H1 (cell line): ENCODE data around the gene MAPRE2. TPM values are rescaled to one million over a fixed set of nuclear protein-coding genes. Genes with fewer than 3 reads are reported as not detected.

Source experiments
- CTCF ChIA-PET: fragments of 300-600 bp; sonication (Branson Sonifier 250); formaldehyde crosslinking; loops from one replicate; lab custom pipeline; 2021; ENCODE audit not compliant: partially characterized antibody; lab: Charles Lee
- POLR2A ChIA-PET: fragments of 300-600 bp; sonication (Branson Sonifier 250); formaldehyde crosslinking; loops from one replicate; lab custom pipeline; 2021; ENCODE audit warnings: inconsistent platforms; ENCODE audit not compliant: partially characterized antibody; lab: Charles Lee
- DNase-seq, 2 experiments: peaks; one replicate each; pipeline versions ENCODE4 v3.0.0 to v3.0.0-alpha.2; 2010 to 2022; ENCODE audit warnings: low spot score in 2 of 2, low read depth in 1 of 2, mixed read lengths in 1 of 2
- FAIRE-seq: peaks from 2 replicates; lab custom pipeline; 2011; peaks lifted over from hg19 to GRCh38; lab: Jason Lieb, UNC
- H2AFZ ChIP-seq: 2 replicates; pipeline ENCODE4 v1.8.1; 2012; ENCODE audit warnings: low read length, inconsistent platforms
- H2AK5ac ChIP-seq: 2 replicates; pipeline ENCODE4 v1.6.1; 2013; ENCODE audit warnings: low read depth, low read length
- H2BK120ac ChIP-seq: replicated peaks from 2 replicates; pipeline ENCODE3; 2013; ENCODE audit warnings: low read depth, low read length, inconsistent platforms
- H2BK12ac ChIP-seq: 2 replicates; pipeline ENCODE4 v1.6.1; 2013; ENCODE audit warnings: low read depth, low read length
- H2BK15ac ChIP-seq: 2 replicates; pipeline ENCODE4 v1.6.1; 2013; ENCODE audit warnings: low read length
- H2BK20ac ChIP-seq: 2 replicates; pipeline ENCODE4 v1.6.1; 2013; ENCODE audit warnings: low read length
- H2BK5ac ChIP-seq: 2 replicates; pipeline ENCODE4 v1.6.1; 2013; ENCODE audit warnings: low read depth, low read length
- H3K14ac ChIP-seq: 2 replicates; pipeline ENCODE4 v1.6.1; 2013; ENCODE audit warnings: inconsistent platforms; ENCODE audit not compliant: insufficient read length
- H3K18ac ChIP-seq: 2 replicates; pipeline ENCODE4 v1.6.1; 2013; ENCODE audit warnings: low read length; ENCODE audit errors: extremely low read depth
- H3K23ac ChIP-seq: 2 replicates; pipeline ENCODE4 v1.6.1; 2013; ENCODE audit warnings: inconsistent platforms; ENCODE audit not compliant: insufficient read length
- H3K23me2 ChIP-seq: 2 replicates; pipeline ENCODE4 v1.6.1; 2013; ENCODE audit warnings: low read depth, low read length
- H3K27ac ChIP-seq: 2 replicates; pipeline ENCODE4 v1.6.1; 2011; ENCODE audit warnings: low read depth, low read length, inconsistent platforms
- H3K27me3 ChIP-seq, 4 experiments: replicated peaks in 1 of 4; 1 replicate in 1 of 4; 2 replicates in 3 of 4; pipeline versions ENCODE4 v1.6.1 to v1.8.1; 2011 to 2013; ENCODE audit warnings: low read length in 3 of 4, mild to moderate bottlenecking in 3 of 4, inconsistent platforms in 2 of 4, mixed read lengths in 2 of 4, moderate library complexity in 1 of 4; ENCODE audit not compliant: control insufficient read depth in 3 of 4, insufficient read depth in 3 of 4; ENCODE audit errors: extremely low read depth in 1 of 4
- H3K36me3 ChIP-seq, 4 experiments: 2 replicates each; pipeline versions ENCODE4 v1.6.1 to v1.8.1; 2011 to 2013; ENCODE audit warnings: mild to moderate bottlenecking in 4 of 4, low read length in 3 of 4, moderate library complexity in 2 of 4, control low read depth in 1 of 4, inconsistent platforms in 1 of 4; ENCODE audit not compliant: insufficient read depth in 4 of 4, control insufficient read depth in 2 of 4
- H3K4ac ChIP-seq: replicated peaks from 2 replicates; pipeline ENCODE3; 2013; ENCODE audit warnings: low read length, low read depth, mixed read lengths, inconsistent platforms; ENCODE audit not compliant: insufficient read length
- H3K4me1 ChIP-seq, 4 experiments: replicated peaks in 1 of 4; 1 replicate in 1 of 4; 2 replicates in 3 of 4; pipeline versions ENCODE4 v1.6.1 to v1.8.1; 2011 to 2013; ENCODE audit warnings: low read length in 3 of 4, inconsistent platforms in 2 of 4, mixed read lengths in 1 of 4; ENCODE audit not compliant: insufficient read depth in 4 of 4, control insufficient read depth in 3 of 4
- H3K4me2 ChIP-seq, 2 experiments: 2 replicates each; pipeline versions ENCODE4 v1.6.1 to v1.8.1; 2011 to 2013; ENCODE audit warnings: low read depth in 2 of 2, low read length in 2 of 2, control low read depth in 1 of 2, inconsistent platforms in 1 of 2, mild to moderate bottlenecking in 1 of 2; ENCODE audit not compliant: insufficient read depth in 1 of 2
- H3K4me3 ChIP-seq, 4 experiments: fragments of 200-600, 300-600 bp in 1 of 4; sonication (generic), shearing (Covaris generic), sonication (Bioruptor Twin) in 1 of 4; 2 replicates each; pipeline versions ENCODE4 v1.5.1 to v1.8.1; 2011 to 2016; ENCODE audit warnings: low read length in 4 of 4, low read depth in 3 of 4, control low read depth in 2 of 4, inconsistent platforms in 2 of 4, mild to moderate bottlenecking in 2 of 4, mixed read lengths in 1 of 4, moderate library complexity in 1 of 4; ENCODE audit not compliant: insufficient read depth in 2 of 4; ENCODE audit errors: extremely low read depth in 1 of 4
- H3K56ac ChIP-seq: replicated peaks from 2 replicates; pipeline ENCODE3; 2013; ENCODE audit warnings: low read depth, mild to moderate bottlenecking, mixed read lengths, low read length, inconsistent platforms; ENCODE audit not compliant: insufficient read length
- H3K79me1 ChIP-seq: 2 replicates; pipeline ENCODE4 v1.6.1; 2013; ENCODE audit warnings: low read depth, low read length, control low read depth
- H3K79me2 ChIP-seq, 2 experiments: 2 replicates each; pipeline versions ENCODE4 v1.6.1 to v1.8.1; 2012 to 2013; ENCODE audit warnings: low read length in 2 of 2, mild to moderate bottlenecking in 2 of 2, inconsistent platforms in 1 of 2; ENCODE audit not compliant: insufficient read depth in 2 of 2, control insufficient read depth in 1 of 2
- H3K9ac ChIP-seq, 4 experiments: replicated peaks in 1 of 4; 1 replicate in 1 of 4; 2 replicates in 3 of 4; pipeline versions ENCODE4 v1.6.1 to v1.8.1; 2011 to 2013; ENCODE audit warnings: low read depth in 3 of 4, low read length in 3 of 4, control low read depth in 2 of 4, mild to moderate bottlenecking in 2 of 4, moderate library complexity in 2 of 4, inconsistent platforms in 1 of 4; ENCODE audit errors: extremely low read depth in 1 of 4
- H3K9me3 ChIP-seq, 2 experiments: 2 replicates each; pipeline versions ENCODE4 v1.6.1 to v1.8.1; 2012 to 2013; ENCODE audit warnings: mild to moderate bottlenecking in 2 of 2, moderate library complexity in 2 of 2, control low read depth in 1 of 2, inconsistent platforms in 1 of 2, low read depth in 1 of 2, low read length in 1 of 2, mixed read lengths in 1 of 2; ENCODE audit not compliant: insufficient read depth in 2 of 2
- H4K20me1 ChIP-seq, 2 experiments: replicated peaks in 1 of 2; 2 replicates each; pipeline versions ENCODE3 to v1.8.1; 2011 to 2013; ENCODE audit warnings: inconsistent platforms in 2 of 2, low read length in 2 of 2, mild to moderate bottlenecking in 1 of 2; ENCODE audit not compliant: insufficient read depth in 2 of 2, control insufficient read depth in 1 of 2
- H4K5ac ChIP-seq: 2 replicates; pipeline ENCODE4 v1.6.1; 2013; ENCODE audit warnings: low read length, low read depth, mixed read lengths, inconsistent platforms; ENCODE audit not compliant: insufficient read length
- H4K8ac ChIP-seq: 2 replicates; pipeline ENCODE4 v1.8.0; 2013; ENCODE audit warnings: mild to moderate bottlenecking, moderate library complexity, low read length, inconsistent platforms; ENCODE audit not compliant: insufficient read depth; ENCODE audit errors: extremely low read depth
- H4K91ac ChIP-seq: replicated peaks from 2 replicates; pipeline ENCODE3; 2013; ENCODE audit warnings: low read length, mixed read lengths, inconsistent platforms; ENCODE audit not compliant: insufficient read length
- JUN ChIP-seq: IDR thresholded peaks from 2 replicates; pipeline ENCODE4 v1.6.1; 2011; ENCODE audit warnings: low read depth, mild to moderate bottlenecking, improper control_type of control experiment, low read length
- JUND ChIP-seq: IDR thresholded peaks from 2 replicates; pipeline ENCODE4 v1.6.1; 2011; ENCODE audit warnings: mild to moderate bottlenecking, improper control_type of control experiment, low read length
- TEAD4 ChIP-seq: IDR thresholded peaks from 2 replicates; pipeline ENCODE4 v1.6.1; 2012; ENCODE audit warnings: low read depth, low read length, inconsistent platforms, mixed read lengths
- WGBS, 2 experiments: shearing (Covaris generic) in 1 of 2; methylation state at CpG; one replicate each; pipeline versions ENCODE4 v1.1.6 to v1.1.7; 2013 to 2015; ENCODE audit warnings: low lambda C conversion rate in 2 of 2, mixed read lengths in 2 of 2, inconsistent platforms in 1 of 2, low coverage in 1 of 2, missing lambda C conversion rate in 1 of 2; ENCODE audit not compliant: insufficient replicate concordance in 2 of 2, insufficient coverage in 1 of 2, insufficient read length in 1 of 2; ENCODE audit errors: extremely low coverage in 1 of 2, missing lambda C conversion rate in 1 of 2; 5-methylcytosine and 5-hydroxymethylcytosine counted together
- polyA plus RNA-seq, 7 experiments: library from polyadenylated mRNA; depleted of rRNA in 3 of 7; stranded (reverse) in 5 of 7; unstranded in 2 of 7; fragments of >200 nt in 5 of 7; fragments of 200-250 nt in 2 of 7; gene quantifications; 1 replicate in 5 of 7; 2 replicates in 1 of 7; 4 replicates in 1 of 7; pipeline versions ENCODE4 v1.2.1 to v1.2.3, GENCODE V29; 2011 to 2013; ENCODE audit warnings: missing spikeins in 2 of 7, mixed read lengths in 2 of 7
- total RNA-seq: library from RNA; stranded (reverse); fragmentation: NEBNext Ultra II Directional; extraction: Animal tissue kit (Norgen Biotek cat#: 25700); gene quantifications from 2 replicates; pipeline ENCODE4 v1.2.1, GENCODE V29; 2021

Gene MAPRE2
- total and polyA plus RNA-seq, 2 of the 8 experiments (the other 6 are each of a cell fraction or from before 2014, with no cell fraction given), result 32.6 to 33.1 TPM

DNA sequence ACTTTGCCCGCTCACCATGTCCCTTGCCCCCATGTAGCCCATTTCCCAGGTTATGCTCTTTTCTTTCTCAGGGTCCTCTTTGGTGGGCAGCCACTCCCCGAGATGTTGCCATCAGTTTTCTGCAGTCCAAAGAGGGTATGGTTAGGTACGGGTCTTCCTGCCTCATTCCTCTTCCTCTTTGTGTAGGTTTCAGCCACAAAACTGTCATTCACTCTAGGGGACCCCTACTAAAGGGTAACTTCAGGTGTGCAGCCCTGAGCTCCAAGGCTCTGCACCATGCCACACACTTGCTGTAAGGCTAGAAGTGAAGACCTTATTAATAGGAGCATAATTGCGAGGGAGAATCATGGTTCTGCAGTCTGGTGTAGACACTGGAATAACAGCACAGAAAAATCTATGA is 99.9 kb downstream of the MAPRE2 start:
- Histone ChIP-seq H3K56ac (no peak overlapping the region), H3K23me2 (no peaks in the 10 kb centered on the region), H3K27ac (no peak overlapping the region), H3K79me2 (no peaks in the 10 kb centered on the region), H2AK5ac (no peak overlapping the region), H3K9me3 (no peaks in the 10 kb centered on the region), H3K18ac (no peak overlapping the region), H3K4ac (no peak overlapping the region), H4K20me1 (no peaks in the 10 kb centered on the region), H4K8ac (no peak overlapping the region), H2AFZ (no peak overlapping the region), H3K4me3 (no peak overlapping the region), H2BK5ac (no peak overlapping the region), H2BK12ac (no peak overlapping the region), H3K23ac (no peak overlapping the region), H4K5ac (no peak overlapping the region), H3K79me1 (no peaks in the 10 kb centered on the region), H2BK120ac (no peak overlapping the region), H2BK20ac (no peak overlapping the region), H3K4me1 (peaks cover 2 to 9% (median 4%) of the 10 kb centered on the region in 4 experiments; a peak in 4 of 7 replicates), H3K9ac (no peak overlapping the region), H3K4me2 (no peak overlapping the region), H3K14ac (no peak overlapping the region), H3K27me3 (no peaks in the 10 kb centered on the region), H3K36me3 (no peaks in the 10 kb centered on the region; a peak in 2 of 8 replicates), H4K91ac (no peak overlapping the region), H2BK15ac (no peak overlapping the region)
- FAIRE-seq, result no peak
- TF ChIP-seq TEAD4, result no peak
- no peak for TF ChIP-seq JUND
- no peak for TF ChIP-seq JUN
- POLR2A ChIA-PET, result no interaction called here
- CTCF ChIA-PET, result interaction anchor here (0.6 to 6.8 kb wide), 6 partner anchors 11 to 114 kb away, joined by 3 to 71 read pairs (median 14); no protein-coding TSS in a partner anchor
- no peak for DNase-seq
- 92% methylated on average over 4 of the region's 4 CpGs; no CpG with 5 or more reads in 1 of the 2 experiments for whole genome bisulfite sequencing, 2 experiments
